K562 (cell line): ENCODE results near the gene CD52. TPM values are rescaled to one million over a fixed set of nuclear protein-coding genes. Genes with fewer than 3 reads are reported as not detected.

Experiments used
- ARID1B ChIP-seq: fragments of 450-650 bp; IDR thresholded peaks from 2 replicates; pipeline ENCODE4 v1.6.1; 2016; ENCODE audit warnings: antibody characterized with exemption, mild to moderate bottlenecking, inconsistent platforms
- ELK3 ChIP-seq: fragments of 450-650 bp; formaldehyde crosslinking; IDR thresholded peaks from 2 replicates; pipeline ENCODE4 v1.4.0; 2020; ENCODE audit warnings: mild to moderate bottlenecking
- MAZ ChIP-seq, 2 experiments: fragments of 450-650 bp in 1 of 2; sonication (generic) in 1 of 2; formaldehyde crosslinking; IDR thresholded peaks in 1 of 2; conservative IDR thresholded peaks in 1 of 2; 2 replicates each; pipeline versions ENCODE4 v1.4.0 to v1.5.0; 2020; ENCODE audit warnings: mild to moderate bottlenecking in 1 of 2, missing genetic modification reagents in 1 of 2
- MTA3 ChIP-seq: fragments of 450-650 bp; formaldehyde crosslinking; IDR thresholded peaks from 2 replicates; pipeline ENCODE4 v1.6.1; 2017; ENCODE audit warnings: mild to moderate bottlenecking, borderline replicate concordance
- NFIC ChIP-seq: fragments of 450-650 bp; IDR thresholded peaks from 2 replicates; pipeline ENCODE4 v1.6.1; 2017; ENCODE audit warnings: mild to moderate bottlenecking, inconsistent platforms
- NFIX ChIP-seq: fragments of 250-450 bp; sonication (Bioruptor Pico); IDR thresholded peaks from 2 replicates; pipeline ENCODE4 v1.4.0; 2020; ENCODE audit warnings: low read depth, mild to moderate bottlenecking, moderate library complexity
- SAFB2 ChIP-seq: fragments of 200-400 bp; formaldehyde crosslinking; IDR thresholded peaks from 2 replicates; pipeline ENCODE4 v1.6.1; 2018; ENCODE audit warnings: borderline replicate concordance, low read length, low read depth, moderate library complexity; ENCODE audit not compliant: severe bottlenecking
- SMAD3 ChIP-seq: fragments of 450-650 bp; formaldehyde crosslinking; conservative IDR thresholded peaks from 2 replicates; pipeline ENCODE4 v1.4.0; 2020; ENCODE audit warnings: mild to moderate bottlenecking
- SMARCA4 ChIP-seq: fragments of 450-650 bp; IDR thresholded peaks from 2 replicates; pipeline ENCODE4 v1.6.1; 2016
- TCF3 ChIP-seq: sonication (generic); formaldehyde crosslinking; IDR thresholded peaks from 2 replicates; pipeline ENCODE4 v1.4.0; 2020; ENCODE audit warnings: mild to moderate bottlenecking, missing genetic modification reagents
- ZBTB33 ChIP-seq: sonication (generic); formaldehyde crosslinking; IDR thresholded peaks from 2 replicates; pipeline ENCODE4 v1.8.1; 2023; ENCODE audit warnings: mild to moderate bottlenecking, missing genetic modification reagents
- ZNF347 ChIP-seq: fragments of 450-650 bp; formaldehyde crosslinking; IDR thresholded peaks from 2 replicates; pipeline ENCODE4 v1.4.0; 2020; ENCODE audit warnings: low read depth, mild to moderate bottlenecking, moderate library complexity
- polyA plus RNA-seq, 8 experiments: library from polyadenylated mRNA; depleted of rRNA in 4 of 8; stranded (reverse) in 5 of 8; unstranded in 3 of 8; fragments of >200 nt; fragmentation: Nextera tagmentation in 2 of 8; fragmentation: Illumina TruSeq in 1 of 8; extraction: Ambion mirVana in 2 of 8; extraction: Trizol in 1 of 8; gene quantifications; 2 replicates each; pipeline versions ENCODE4 v1.2.1 to v1.2.3, GENCODE V29; 2011 to 2014; ENCODE audit warnings: inconsistent platforms in 1 of 8, missing spikeins in 1 of 8
- total RNA-seq, 7 experiments: library from RNA; depleted of rRNA in 6 of 7; stranded (reverse); fragments of >200 nt in 6 of 7; fragmentation: Illumina TruSeq in 2 of 7; extraction: Trizol in 2 of 7; gene quantifications; 2 replicates each; pipeline versions ENCODE4 v1.2.1 to v1.2.3, GENCODE V29; 2011 to 2021; ENCODE audit warnings: low replicate concordance in 1 of 7
- TF ChIP-seq, protein P1 (sequence below): IDR thresholded peaks from 2 replicates; pipeline ENCODE4 v1.6.1; 2011; ENCODE audit not compliant: insufficient read length; ENCODE audit errors: extremely low read depth
- TF ChIP-seq, protein P2 (sequence below), 3 experiments: fragments of 200-800 bp in 1 of 3; sonication (Bioruptor generic) in 1 of 3; sonication (generic) in 1 of 3; formaldehyde crosslinking in 1 of 3; IDR thresholded peaks; 2 replicates each; pipeline versions ENCODE4 v1.6.1 to v1.8.0; 2016 to 2022; ENCODE audit warnings: mild to moderate bottlenecking in 2 of 3, missing compliant biosample characterization in 2 of 3, missing genetic modification characterization in 2 of 3, missing genetic modification reagents in 1 of 3

CD52 gene
- total and polyA plus RNA-seq, 9 of the 15 experiments (the other 6 are each of a cell fraction or from before 2014, with no cell fraction given): 34.9 to 488 (median 173) TPM

DNA sequence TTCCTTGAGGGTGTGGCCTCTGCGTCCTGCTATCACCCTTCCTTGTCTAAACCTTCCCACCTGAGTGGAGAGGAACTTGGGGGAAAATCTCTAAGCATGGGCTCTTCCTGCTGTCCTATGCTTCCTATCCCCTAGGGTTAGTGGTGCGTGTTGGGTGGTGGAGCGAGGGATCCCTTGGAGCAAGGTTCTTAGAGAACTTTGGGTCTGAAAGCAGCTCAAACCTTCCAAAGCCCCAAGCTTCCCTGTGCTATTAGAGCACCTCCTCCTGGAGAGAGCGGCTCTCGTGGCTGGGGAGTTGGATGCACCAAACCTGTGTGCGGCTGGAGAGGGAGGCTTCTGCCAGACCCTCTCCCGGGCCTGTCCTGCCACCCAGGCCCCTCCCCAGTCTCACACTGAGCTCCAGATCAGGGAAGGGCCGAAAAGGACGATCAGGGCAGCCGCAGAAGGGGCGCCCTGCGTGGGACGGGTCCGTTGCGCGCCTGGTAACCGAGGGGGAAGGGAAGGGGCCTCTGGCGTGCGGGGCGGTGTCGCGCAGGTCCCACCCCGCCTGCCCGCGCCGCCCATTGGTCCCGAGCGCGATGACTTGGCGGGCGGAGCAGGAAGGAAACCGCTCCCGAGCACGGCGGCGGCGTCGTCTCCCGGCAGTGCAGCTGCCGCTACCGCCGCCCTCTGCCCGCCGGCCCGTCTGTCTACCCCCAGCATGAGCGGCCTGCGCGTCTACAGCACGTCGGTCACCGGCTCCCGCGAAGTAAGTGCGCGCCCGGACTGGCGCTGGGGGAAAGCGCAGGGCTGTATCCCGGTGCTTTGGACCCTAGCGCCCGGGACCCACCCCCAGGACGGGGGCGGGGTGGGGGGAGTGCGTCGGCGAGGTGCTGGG is 38.1 kb upstream of the CD52 start, which contains the start of gene SH3BGRL3 (continued):
- TF ChIP-seq ELK3 (CRISPR knock-in tag): no peak
- no peak for TF ChIP-seq SAFB2
- TF ChIP-seq ZNF347 (CRISPR knock-in tag): peak; percentile 46; the same call in 1 of the 2 replicates
- TF ChIP-seq ARID1B: no peak
- TF ChIP-seq, protein P1, sequence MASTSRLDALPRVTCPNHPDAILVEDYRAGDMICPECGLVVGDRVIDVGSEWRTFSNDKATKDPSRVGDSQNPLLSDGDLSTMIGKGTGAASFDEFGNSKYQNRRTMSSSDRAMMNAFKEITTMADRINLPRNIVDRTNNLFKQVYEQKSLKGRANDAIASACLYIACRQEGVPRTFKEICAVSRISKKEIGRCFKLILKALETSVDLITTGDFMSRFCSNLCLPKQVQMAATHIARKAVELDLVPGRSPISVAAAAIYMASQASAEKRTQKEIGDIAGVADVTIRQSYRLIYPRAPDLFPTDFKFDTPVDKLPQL: no peak
- TF ChIP-seq, protein P2, sequence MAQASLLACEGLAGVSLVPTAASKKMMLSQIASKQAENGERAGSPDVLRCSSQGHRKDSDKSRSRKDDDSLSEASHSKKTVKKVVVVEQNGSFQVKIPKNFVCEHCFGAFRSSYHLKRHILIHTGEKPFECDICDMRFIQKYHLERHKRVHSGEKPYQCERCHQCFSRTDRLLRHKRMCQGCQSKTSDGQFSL (CRISPR knock-in tag; IDR thresholded peaks at IDR 0.05): no peak; the same call in 1 of the 2 replicates
- TF ChIP-seq, protein P2 (tag; IDR thresholded peaks at IDR 0.05): peak in 1 of 2 experiments; percentile 68; a peak in 1 of 4 replicates
- peak; percentile 81 to 83; a peak in 3 of 4 replicates for TF ChIP-seq MAZ (CRISPR knock-in tag; conservative IDR thresholded peaks at IDR 0.05 in 1 of 2, IDR thresholded peaks at IDR 0.05 in 1 of 2)
- TF ChIP-seq NFIX (CRISPR knock-in tag): no peak
- peak; percentile 15 for TF ChIP-seq TCF3 (CRISPR knock-in tag)
- peak; percentile 23; the same call in 1 of the 2 replicates for TF ChIP-seq NFIC
- TF ChIP-seq ZBTB33: no peak; the same call in 1 of the 2 replicates
- TF ChIP-seq SMARCA4: peak; percentile 37; the same call in 1 of the 2 replicates
- TF ChIP-seq SMAD3 (CRISPR knock-in tag): no peak; the same call in 1 of the 2 replicates
- TF ChIP-seq MTA3: peak; percentile 81; the same call in 1 of the 2 replicates
